HepG2 (cell line): ENCODE measurements around the gene RNASE8. TPM values are rescaled to one million over a fixed set of nuclear protein-coding genes. Genes with fewer than 3 reads are reported as not detected.

Experiments
- ARNT ChIP-seq: fragments of 450-650 bp; IDR thresholded peaks from 2 replicates; pipeline ENCODE4 v1.6.1; 2017
- FOXC1 ChIP-seq: sonication (generic); formaldehyde crosslinking; IDR thresholded peaks from 2 replicates; pipeline ENCODE4 v1.8.0; 2022; ENCODE audit warnings: mild to moderate bottlenecking, missing genetic modification reagents, borderline replicate concordance
- MTA3 ChIP-seq: sonication (generic); formaldehyde crosslinking; IDR thresholded peaks from 2 replicates; pipeline ENCODE4 v1.4.0; 2020; ENCODE audit warnings: missing genetic modification reagents
- POGZ ChIP-seq: sonication (generic); formaldehyde crosslinking; IDR thresholded peaks from 2 replicates; pipeline ENCODE4 v1.4.0; 2020; ENCODE audit warnings: mild to moderate bottlenecking, missing genetic modification reagents
- PPARG ChIP-seq: conservative IDR thresholded peaks from 2 replicates; pipeline ENCODE4 v1.6.1; 2016; ENCODE audit warnings: missing biosample characterization, missing genetic modification reagents
- SAFB2 ChIP-seq: sonication (generic); formaldehyde crosslinking; IDR thresholded peaks from 2 replicates; pipeline ENCODE4 v1.5.1; 2020; ENCODE audit warnings: missing genetic modification reagents, low read depth, mild to moderate bottlenecking, borderline replicate concordance
- SRSF4 ChIP-seq: fragments of 200-400 bp; formaldehyde crosslinking; IDR thresholded peaks from one replicate; pipeline ENCODE4 v1.6.1; 2018; ENCODE audit warnings: mild to moderate bottlenecking, low read depth, low read length, moderate library complexity; ENCODE audit not compliant: poor library complexity, severe bottlenecking
- TEAD3 ChIP-seq: optimal IDR thresholded peaks from 2 replicates; pipeline ENCODE3; 2016; ENCODE audit warnings: borderline replicate concordance
- ZFY ChIP-seq: sonication (generic); formaldehyde crosslinking; IDR thresholded peaks from 2 replicates; pipeline ENCODE4 v1.4.0; 2020; ENCODE audit warnings: missing genetic modification reagents
- ZMAT3 ChIP-seq: sonication (generic); formaldehyde crosslinking; conservative IDR thresholded peaks from 2 replicates; pipeline ENCODE4 v1.7.0; 2021; ENCODE audit warnings: missing genetic modification reagents
- ZNF20 ChIP-seq: sonication (generic); formaldehyde crosslinking; IDR thresholded peaks from 2 replicates; pipeline ENCODE4 v1.4.0; 2020; ENCODE audit warnings: mild to moderate bottlenecking, moderate library complexity, missing genetic modification reagents
- ZNF598 ChIP-seq: sonication (generic); formaldehyde crosslinking; IDR thresholded peaks from 2 replicates; pipeline ENCODE4 v1.5.1; 2020; ENCODE audit warnings: mild to moderate bottlenecking, missing genetic modification reagents, borderline replicate concordance
- ZNF777 ChIP-seq: sonication (generic); formaldehyde crosslinking; IDR thresholded peaks from 2 replicates; pipeline ENCODE4 v1.4.0; 2020; ENCODE audit warnings: missing genetic modification reagents
- polyA plus RNA-seq, 8 experiments: library from polyadenylated mRNA; depleted of rRNA in 3 of 8; stranded (reverse) in 7 of 8; unstranded in 1 of 8; fragments of >200 nt; fragmentation: Illumina TruSeq in 4 of 8; extraction: Trizol in 4 of 8; gene quantifications; 2 replicates each; pipeline versions ENCODE4 v1.2.1 to v1.2.3, GENCODE V29; 2011 to 2016; ENCODE audit warnings: low read depth in 4 of 8, missing spikeins in 1 of 8, mixed read lengths in 1 of 8; ENCODE audit not compliant: insufficient read depth in 1 of 8
- total RNA-seq, 5 experiments: library from RNA; depleted of rRNA; stranded (reverse); fragments of >200 nt; fragmentation: Illumina TruSeq; extraction: Trizol; gene quantifications; 2 replicates each; pipeline ENCODE4 v1.2.3, GENCODE V29; 2016; ENCODE audit warnings: low read depth in 1 of 5
- TF ChIP-seq, protein P1 (sequence below): sonication (generic); formaldehyde crosslinking; IDR thresholded peaks from 2 replicates; pipeline ENCODE4 v1.5.0; 2020; ENCODE audit warnings: mild to moderate bottlenecking, missing genetic modification reagents, borderline replicate concordance
- TF ChIP-seq, protein P2 (sequence below): sonication (generic); formaldehyde crosslinking; IDR thresholded peaks from 2 replicates; pipeline ENCODE4 v1.4.0; 2020; ENCODE audit warnings: missing genetic modification reagents
- TF ChIP-seq, protein P3 (sequence below): sonication (generic); formaldehyde crosslinking; IDR thresholded peaks from 2 replicates; pipeline ENCODE4 v1.4.0; 2020; ENCODE audit warnings: missing genetic modification reagents; ENCODE audit errors: not compliant biosample characterization
- TF ChIP-seq, protein P4 (sequence below): sonication (generic); formaldehyde crosslinking; IDR thresholded peaks from 2 replicates; pipeline ENCODE4 v1.4.0; 2020; ENCODE audit warnings: missing genetic modification reagents

Gene RNASE8
- total and polyA plus RNA-seq, 2 of the 13 experiments (the other 11 are each of a cell fraction or from before 2014, with no cell fraction given) = not detected

DNA sequence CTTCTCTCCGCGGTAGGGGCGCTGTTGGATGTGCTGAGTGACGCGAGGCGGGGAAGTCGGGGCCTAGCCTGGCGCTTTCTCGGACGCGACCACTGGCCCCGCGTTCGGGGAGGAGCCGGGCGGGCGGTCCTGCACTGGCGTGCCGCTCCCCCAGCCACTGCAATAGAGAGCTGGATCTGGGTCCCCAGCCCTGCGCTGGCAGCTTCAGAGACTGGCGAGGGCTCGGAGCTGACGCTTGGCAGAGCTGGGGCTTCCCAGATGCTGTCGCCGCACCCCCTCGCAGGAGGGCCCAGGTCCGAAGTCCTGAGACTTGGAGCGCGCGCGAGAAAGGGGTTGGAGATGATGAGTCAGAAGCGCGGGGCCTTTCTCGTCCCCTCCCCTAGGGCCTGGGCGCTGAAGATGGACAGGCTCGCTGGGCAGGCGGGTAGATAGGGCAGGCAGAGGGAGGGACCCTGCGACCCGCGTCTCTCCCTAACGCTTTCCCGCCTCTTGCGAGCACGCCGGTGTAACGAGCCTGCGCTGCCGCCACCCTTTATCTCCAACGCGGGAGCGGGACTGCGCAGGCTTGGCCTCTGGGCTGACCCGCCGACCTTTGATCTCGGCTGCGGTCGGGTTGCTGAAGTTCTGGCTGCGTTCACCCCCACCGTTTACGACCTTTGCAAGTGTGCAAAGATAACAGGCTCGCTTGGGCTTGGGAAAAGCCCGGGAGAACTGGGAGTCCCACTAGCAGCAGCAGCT is 46.3 kb downstream of the RNASE8 start (continued):
- TF ChIP-seq MTA3 (CRISPR knock-in tag) (0 out of 2 replicates have a peak, but pooled peaks have one; percentile 70), ZFY (CRISPR knock-in tag) (peak; percentile 98), SRSF4 (no peak), ARNT (no peak), TEAD3 (CRISPR knock-in tag) (peak; percentile 47), ZNF598 (CRISPR knock-in tag) (peak; percentile 100), PPARG (CRISPR knock-in tag) (peak; percentile 59), POGZ (CRISPR knock-in tag) (peak; percentile 78), FOXC1 (CRISPR knock-in tag) (peak; percentile 98; the same call in 1 of the 2 replicates), ZMAT3 (CRISPR knock-in tag) (peak; percentile 99), SAFB2 (CRISPR knock-in tag) (peak; percentile 99), ZNF20 (CRISPR knock-in tag) (peak; percentile 96), ZNF777 (CRISPR knock-in tag) (peak; percentile 71)
- TF ChIP-seq, protein P1, sequence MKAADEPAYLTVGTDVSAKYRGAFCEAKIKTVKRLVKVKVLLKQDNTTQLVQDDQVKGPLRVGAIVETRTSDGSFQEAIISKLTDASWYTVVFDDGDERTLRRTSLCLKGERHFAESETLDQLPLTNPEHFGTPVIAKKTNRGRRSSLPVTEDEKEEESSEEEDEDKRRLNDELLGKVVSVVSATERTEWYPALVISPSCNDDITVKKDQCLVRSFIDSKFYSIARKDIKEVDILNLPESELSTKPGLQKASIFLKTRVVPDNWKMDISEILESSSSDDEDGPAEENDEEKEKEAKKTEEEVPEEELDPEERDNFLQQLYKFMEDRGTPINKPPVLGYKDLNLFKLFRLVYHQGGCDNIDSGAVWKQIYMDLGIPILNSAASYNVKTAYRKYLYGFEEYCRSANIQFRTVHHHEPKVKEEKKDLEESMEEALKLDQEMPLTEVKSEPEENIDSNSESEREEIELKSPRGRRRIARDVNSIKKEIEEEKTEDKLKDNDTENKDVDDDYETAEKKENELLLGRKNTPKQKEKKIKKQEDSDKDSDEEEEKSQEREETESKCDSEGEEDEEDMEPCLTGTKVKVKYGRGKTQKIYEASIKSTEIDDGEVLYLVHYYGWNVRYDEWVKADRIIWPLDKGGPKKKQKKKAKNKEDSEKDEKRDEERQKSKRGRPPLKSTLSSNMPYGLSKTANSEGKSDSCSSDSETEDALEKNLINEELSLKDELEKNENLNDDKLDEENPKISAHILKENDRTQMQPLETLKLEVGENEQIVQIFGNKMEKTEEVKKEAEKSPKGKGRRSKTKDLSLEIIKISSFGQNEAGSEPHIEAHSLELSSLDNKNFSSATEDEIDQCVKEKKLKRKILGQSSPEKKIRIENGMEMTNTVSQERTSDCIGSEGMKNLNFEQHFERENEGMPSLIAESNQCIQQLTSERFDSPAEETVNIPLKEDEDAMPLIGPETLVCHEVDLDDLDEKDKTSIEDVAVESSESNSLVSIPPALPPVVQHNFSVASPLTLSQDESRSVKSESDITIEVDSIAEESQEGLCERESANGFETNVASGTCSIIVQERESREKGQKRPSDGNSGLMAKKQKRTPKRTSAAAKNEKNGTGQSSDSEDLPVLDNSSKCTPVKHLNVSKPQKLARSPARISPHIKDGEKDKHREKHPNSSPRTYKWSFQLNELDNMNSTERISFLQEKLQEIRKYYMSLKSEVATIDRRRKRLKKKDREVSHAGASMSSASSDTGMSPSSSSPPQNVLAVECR (CRISPR knock-in tag) = peak; percentile 88; the same call in 1 of the 2 replicates
- TF ChIP-seq, protein P2, sequence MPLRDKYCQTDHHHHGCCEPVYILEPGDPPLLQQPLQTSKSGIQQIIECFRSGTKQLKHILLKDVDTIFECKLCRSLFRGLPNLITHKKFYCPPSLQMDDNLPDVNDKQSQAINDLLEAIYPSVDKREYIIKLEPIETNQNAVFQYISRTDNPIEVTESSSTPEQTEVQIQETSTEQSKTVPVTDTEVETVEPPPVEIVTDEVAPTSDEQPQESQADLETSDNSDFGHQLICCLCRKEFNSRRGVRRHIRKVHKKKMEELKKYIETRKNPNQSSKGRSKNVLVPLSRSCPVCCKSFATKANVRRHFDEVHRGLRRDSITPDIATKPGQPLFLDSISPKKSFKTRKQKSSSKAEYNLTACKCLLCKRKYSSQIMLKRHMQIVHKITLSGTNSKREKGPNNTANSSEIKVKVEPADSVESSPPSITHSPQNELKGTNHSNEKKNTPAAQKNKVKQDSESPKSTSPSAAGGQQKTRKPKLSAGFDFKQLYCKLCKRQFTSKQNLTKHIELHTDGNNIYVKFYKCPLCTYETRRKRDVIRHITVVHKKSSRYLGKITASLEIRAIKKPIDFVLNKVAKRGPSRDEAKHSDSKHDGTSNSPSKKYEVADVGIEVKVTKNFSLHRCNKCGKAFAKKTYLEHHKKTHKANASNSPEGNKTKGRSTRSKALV (CRISPR knock-in tag) = peak; percentile 82
- TF ChIP-seq, protein P3, sequence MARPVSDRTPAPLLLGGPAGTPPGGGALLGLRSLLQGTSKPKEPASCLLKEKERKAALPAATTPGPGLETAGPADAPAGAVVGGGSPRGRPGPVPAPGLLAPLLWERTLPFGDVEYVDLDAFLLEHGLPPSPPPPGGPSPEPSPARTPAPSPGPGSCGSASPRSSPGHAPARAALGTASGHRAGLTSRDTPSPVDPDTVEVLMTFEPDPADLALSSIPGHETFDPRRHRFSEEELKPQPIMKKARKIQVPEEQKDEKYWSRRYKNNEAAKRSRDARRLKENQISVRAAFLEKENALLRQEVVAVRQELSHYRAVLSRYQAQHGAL (CRISPR knock-in tag) = peak; percentile 26
- TF ChIP-seq, protein P4, sequence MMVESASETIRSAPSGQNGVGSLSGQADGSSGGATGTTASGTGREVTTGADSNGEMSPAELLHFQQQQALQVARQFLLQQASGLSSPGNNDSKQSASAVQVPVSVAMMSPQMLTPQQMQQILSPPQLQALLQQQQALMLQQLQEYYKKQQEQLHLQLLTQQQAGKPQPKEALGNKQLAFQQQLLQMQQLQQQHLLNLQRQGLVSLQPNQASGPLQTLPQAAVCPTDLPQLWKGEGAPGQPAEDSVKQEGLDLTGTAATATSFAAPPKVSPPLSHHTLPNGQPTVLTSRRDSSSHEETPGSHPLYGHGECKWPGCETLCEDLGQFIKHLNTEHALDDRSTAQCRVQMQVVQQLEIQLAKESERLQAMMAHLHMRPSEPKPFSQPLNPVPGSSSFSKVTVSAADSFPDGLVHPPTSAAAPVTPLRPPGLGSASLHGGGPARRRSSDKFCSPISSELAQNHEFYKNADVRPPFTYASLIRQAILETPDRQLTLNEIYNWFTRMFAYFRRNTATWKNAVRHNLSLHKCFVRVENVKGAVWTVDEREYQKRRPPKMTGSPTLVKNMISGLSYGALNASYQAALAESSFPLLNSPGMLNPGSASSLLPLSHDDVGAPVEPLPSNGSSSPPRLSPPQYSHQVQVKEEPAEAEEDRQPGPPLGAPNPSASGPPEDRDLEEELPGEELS (CRISPR knock-in tag) = peak; percentile 78
